ENCODE results near the gene BABAM2.
A peak's percentile ranks its signal among the peaks of the same experiment; 100 is the strongest.

DNA sequence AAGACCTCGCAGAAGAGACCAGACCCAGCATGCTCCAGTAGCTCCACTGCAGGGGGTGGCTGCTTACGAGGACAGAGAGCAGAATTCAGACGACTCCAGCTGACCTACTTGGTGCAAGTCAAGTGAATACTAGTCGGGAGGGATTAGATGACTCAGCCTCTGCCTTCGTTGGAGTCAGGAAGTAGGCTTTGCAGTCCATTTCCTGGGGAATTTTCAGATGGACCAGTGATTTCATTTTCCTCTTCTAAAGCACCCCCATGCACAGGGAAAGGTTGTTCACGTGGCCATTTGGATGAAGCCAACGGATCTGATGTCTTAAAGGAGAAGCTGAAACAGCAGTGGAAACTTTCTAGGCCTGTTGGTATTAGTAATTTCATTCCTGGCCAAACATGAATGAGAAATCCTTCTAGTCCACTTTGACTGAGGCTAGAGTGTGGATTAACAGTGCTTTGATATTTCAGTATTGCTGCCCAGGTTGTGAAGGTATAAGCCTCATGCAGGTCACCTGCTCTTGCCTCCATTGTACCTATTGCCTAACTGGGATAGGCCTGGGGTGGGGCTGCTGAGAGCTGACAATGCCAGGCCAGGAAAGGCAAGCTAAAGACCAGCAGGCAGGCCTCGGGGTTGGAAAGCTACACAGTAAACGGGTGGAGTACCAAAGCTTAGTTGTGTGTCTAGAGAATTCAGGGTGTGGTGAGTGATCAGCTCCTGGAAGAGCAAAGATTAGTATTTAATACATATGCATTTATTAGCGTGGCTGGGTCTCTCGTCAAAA, 384.6 kb downstream of the BABAM2 start:
- TF ChIP-seq, protein P1, sequence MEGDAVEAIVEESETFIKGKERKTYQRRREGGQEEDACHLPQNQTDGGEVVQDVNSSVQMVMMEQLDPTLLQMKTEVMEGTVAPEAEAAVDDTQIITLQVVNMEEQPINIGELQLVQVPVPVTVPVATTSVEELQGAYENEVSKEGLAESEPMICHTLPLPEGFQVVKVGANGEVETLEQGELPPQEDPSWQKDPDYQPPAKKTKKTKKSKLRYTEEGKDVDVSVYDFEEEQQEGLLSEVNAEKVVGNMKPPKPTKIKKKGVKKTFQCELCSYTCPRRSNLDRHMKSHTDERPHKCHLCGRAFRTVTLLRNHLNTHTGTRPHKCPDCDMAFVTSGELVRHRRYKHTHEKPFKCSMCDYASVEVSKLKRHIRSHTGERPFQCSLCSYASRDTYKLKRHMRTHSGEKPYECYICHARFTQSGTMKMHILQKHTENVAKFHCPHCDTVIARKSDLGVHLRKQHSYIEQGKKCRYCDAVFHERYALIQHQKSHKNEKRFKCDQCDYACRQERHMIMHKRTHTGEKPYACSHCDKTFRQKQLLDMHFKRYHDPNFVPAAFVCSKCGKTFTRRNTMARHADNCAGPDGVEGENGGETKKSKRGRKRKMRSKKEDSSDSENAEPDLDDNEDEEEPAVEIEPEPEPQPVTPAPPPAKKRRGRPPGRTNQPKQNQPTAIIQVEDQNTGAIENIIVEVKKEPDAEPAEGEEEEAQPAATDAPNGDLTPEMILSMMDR (IDR thresholded peaks at IDR 0.05) = no peak
- TF ChIP-seq POLR2AphosphoS5 (IDR thresholded peaks at IDR 0.05) (peak; percentile 31 to 59), EP300 (IDR thresholded peaks at IDR 0.05) (no peak)

Measured in esophagus muscularis mucosa (tissue), 4 donors.